ENCODE measurements around the gene HOXB1. TPM values are rescaled to one million over a fixed set of nuclear protein-coding genes. Genes with fewer than 3 reads are reported as not detected.
"Not testable (repeated sequence)": the region's sequence is repeated elsewhere in the genome, so short reads cannot be mapped to it uniquely, and the experiment has no call there.

HOXB1 gene
- total RNA-seq, 2 donors from 2014 or later = not detected

DNA sequence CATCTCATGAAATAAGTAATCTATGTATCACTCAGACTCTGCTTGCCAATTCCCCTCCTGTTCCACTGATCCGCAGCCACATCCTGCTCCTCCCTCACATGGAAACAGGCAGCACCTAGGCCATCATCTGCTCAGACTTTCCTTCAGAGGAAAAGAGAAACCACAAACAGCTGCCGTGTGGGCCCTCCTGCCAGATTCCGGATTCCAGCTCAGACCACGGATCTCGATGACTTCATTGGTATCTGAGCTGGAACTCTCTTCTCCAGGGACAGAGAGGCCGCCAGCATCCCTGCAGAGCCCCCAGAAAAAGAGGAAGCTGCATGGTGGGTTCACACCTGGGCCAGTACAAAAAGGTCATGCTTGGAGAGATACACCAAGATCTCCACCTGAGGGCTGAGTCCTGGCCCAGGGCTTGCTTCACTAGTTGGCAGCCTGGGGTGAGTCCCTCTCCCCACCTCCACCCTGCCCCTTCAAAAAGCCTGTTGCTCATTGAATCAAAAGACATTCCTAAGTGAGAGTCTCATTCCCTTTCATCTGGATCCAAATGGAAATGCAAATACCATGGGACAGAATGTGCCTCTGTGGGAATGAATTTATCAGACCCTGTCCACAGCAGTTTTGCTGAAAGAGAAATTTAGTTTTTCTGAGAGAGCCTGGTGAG lies 47.2 kb downstream of the HOXB1 start:
- H3K27ac ChIP-seq = no peak overlapping the region
- H3K9ac ChIP-seq (ENCODE audit: low read depth in 2 of 2, low read length in 2 of 2) = no peak overlapping the region
- intact Hi-C loops (cut with DNase I) = loop anchor here (5.0 to 10.0 kb wide), 2 partner anchors 81 to 129 kb away; no protein-coding TSS in a partner anchor
- H3K4me3 ChIP-seq = no peak overlapping the region
- no peaks in the 10 kb centered on the region for H3K27me3 ChIP-seq
- peaks cover 3% of the 10 kb centered on the region for H3K4me1 ChIP-seq
- no peaks in the 10 kb centered on the region for H3K9me3 ChIP-seq
- DNase-seq = no peak
- TF ChIP-seq, protein P1, sequence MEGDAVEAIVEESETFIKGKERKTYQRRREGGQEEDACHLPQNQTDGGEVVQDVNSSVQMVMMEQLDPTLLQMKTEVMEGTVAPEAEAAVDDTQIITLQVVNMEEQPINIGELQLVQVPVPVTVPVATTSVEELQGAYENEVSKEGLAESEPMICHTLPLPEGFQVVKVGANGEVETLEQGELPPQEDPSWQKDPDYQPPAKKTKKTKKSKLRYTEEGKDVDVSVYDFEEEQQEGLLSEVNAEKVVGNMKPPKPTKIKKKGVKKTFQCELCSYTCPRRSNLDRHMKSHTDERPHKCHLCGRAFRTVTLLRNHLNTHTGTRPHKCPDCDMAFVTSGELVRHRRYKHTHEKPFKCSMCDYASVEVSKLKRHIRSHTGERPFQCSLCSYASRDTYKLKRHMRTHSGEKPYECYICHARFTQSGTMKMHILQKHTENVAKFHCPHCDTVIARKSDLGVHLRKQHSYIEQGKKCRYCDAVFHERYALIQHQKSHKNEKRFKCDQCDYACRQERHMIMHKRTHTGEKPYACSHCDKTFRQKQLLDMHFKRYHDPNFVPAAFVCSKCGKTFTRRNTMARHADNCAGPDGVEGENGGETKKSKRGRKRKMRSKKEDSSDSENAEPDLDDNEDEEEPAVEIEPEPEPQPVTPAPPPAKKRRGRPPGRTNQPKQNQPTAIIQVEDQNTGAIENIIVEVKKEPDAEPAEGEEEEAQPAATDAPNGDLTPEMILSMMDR (IDR thresholded peaks at IDR 0.05) = no peak
- H3K36me3 ChIP-seq = no peaks in the 10 kb centered on the region

DNA sequence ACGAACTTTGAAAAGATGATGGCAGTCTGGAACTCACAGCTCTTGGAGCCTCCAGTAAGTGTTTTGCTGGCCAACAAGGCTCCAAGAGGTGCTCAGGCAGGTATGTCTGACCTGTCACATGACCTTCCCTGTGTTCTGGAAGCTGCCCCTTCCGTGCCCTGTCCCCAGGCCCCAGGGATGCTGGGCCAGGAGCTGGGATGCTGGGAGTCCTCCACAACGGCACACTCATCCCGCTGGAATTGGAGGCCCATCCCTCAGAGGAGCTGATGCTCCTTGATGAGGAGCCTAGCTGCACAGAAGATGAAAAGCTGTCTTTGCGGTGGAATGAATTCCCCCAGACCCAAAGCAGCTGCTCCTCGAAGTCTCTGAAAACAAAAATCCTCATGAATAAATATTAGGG lies 47.8 kb downstream of the HOXB1 start:
- H3K9ac ChIP-seq (ENCODE audit: low read depth in 2 of 2, low read length in 2 of 2) = no peak overlapping the region
- DNase-seq = no peak
- H3K27ac ChIP-seq = no peak overlapping the region
- H3K9me3 ChIP-seq = no peaks in the 10 kb centered on the region
- intact Hi-C loops (cut with DNase I) = loop anchor here (5.0 to 10.0 kb wide), 2 partner anchors 81 to 128 kb away; no protein-coding TSS in a partner anchor
- no peaks in the 10 kb centered on the region for H3K36me3 ChIP-seq
- peaks cover 3% of the 10 kb centered on the region for H3K4me1 ChIP-seq
- H3K4me3 ChIP-seq = no peak overlapping the region
- TF ChIP-seq, protein P1 (IDR thresholded peaks at IDR 0.05) = no peak
- no peaks in the 10 kb centered on the region for H3K27me3 ChIP-seq

- not testable (repeated sequence) for H3K4me3 ChIP-seq; H3K27ac ChIP-seq; H3K4me1 ChIP-seq; H3K36me3 ChIP-seq; H3K9me3 ChIP-seq; H3K27me3 ChIP-seq; DNase-seq; H3K9ac ChIP-seq (ENCODE audit: low read depth in 2 of 2, low read length in 2 of 2)
- intact Hi-C loops (cut with DNase I) = loop anchor here (5.0 to 10.0 kb wide), 2 partner anchors 80 to 128 kb away; no protein-coding TSS in a partner anchor
Measured at GRCh38 chr17:48482301-48482700, 48.5 kb downstream of the HOXB1 start.

DNA sequence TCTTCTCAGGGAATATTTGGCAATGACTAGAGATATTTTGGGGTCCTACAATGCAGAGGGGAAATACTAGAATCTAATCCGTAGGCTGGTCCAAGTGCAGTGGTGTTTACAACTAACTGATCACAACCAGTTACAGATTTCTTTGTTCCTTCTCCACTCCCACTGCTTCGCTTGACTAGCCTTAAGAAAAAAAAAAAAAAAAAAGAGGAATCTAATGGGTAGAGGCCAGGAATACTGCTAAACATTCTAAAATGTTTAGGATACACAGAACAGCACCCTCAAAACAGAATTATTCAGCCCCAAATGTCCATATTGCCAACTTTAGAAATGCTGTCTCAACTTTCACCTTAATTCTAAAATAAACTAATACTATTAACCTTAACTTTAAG lies 51.8 kb downstream of the HOXB1 start:
- H3K36me3 ChIP-seq = no peaks in the 10 kb centered on the region
- no peak for DNase-seq
- H3K4me1 ChIP-seq = peaks cover 3% of the 10 kb centered on the region
- TF ChIP-seq, protein P1 (IDR thresholded peaks at IDR 0.05) = no peak
- intact Hi-C loops (cut with DNase I) = no loop called here
- no peak overlapping the region for H3K27ac ChIP-seq
- no peaks in the 10 kb centered on the region for H3K9me3 ChIP-seq
- H3K4me3 ChIP-seq = no peak overlapping the region
- no peaks in the 10 kb centered on the region for H3K27me3 ChIP-seq
- H3K9ac ChIP-seq (ENCODE audit: low read depth in 2 of 2, low read length in 2 of 2) = no peak overlapping the region

Other genes starting within 250 kb of the HOXB1 start
- 1 to 10 TPM; 1.2 to 2.1 TPM for gene SKAP1, start 100.8 kb downstream of the HOXB1 start, total RNA-seq
- gene HOXB2, start 14.1 kb upstream of the HOXB1 start, total RNA-seq = 1 to 10 TPM; 2.6 to 6.4 TPM
- 1 to 10 TPM; 2.5 to 4.7 TPM for gene HOXB4, start 47.3 kb upstream of the HOXB1 start, total RNA-seq
- 10 to 100 TPM; 17.4 to 31.8 TPM for gene HOXB3, start 59.2 kb upstream of the HOXB1 start, total RNA-seq
- gene HOXB5, start 62.8 kb upstream of the HOXB1 start, total RNA-seq = 10 to 100 TPM; 11.0 to 22.7 TPM
- 10 to 100 TPM; 30.0 to 71.0 TPM for gene HOXB6, start 74.0 kb upstream of the HOXB1 start, total RNA-seq
- 10 to 100 TPM; 25.9 to 31.4 TPM for gene HOXB7, start 80.0 kb upstream of the HOXB1 start, total RNA-seq
- 1 to 10 TPM; 4.2 to 7.4 TPM for gene HOXB8, start 84.3 kb upstream of the HOXB1 start, total RNA-seq
- gene HOXB9, start 95.3 kb upstream of the HOXB1 start, total RNA-seq = 10 to 100 TPM; 37.1 to 73.9 TPM
- gene PRAC1, start 191.5 kb upstream of the HOXB1 start, total RNA-seq = 100 to 1,000 TPM; 237 to 328 TPM
- 10 to 100 TPM; 12.9 to 19.4 TPM for gene PRAC2, start 192.2 kb upstream of the HOXB1 start, total RNA-seq
- 100 to 1,000 TPM in 1 of 2 donors, 10 to 100 TPM in 1; 82.9 to 122 TPM for gene HOXB13, start 197.7 kb upstream of the HOXB1 start, total RNA-seq

All from colonic mucosa (tissue), 4 donors.